GM18499 (cell line): ENCODE measurements around the gene FBLN2.
"Not testable (repeated sequence)": the region's sequence is repeated elsewhere in the genome, so short reads cannot be mapped to it uniquely, and the experiment has no call there.

Source experiments
- ATAC-seq: cut with Tn5 transposase; IDR thresholded peaks from one replicate; pipeline ENCODE4 v1.9.1; 2021; ENCODE audit warnings: moderate number of reproducible peaks; ENCODE audit not compliant: insufficient read depth, unreplicated experiment

FBLN2 gene

GRCh38 chr3:13513051-13513912 lies 35.6 kb upstream of the FBLN2 start:
- ATAC-seq, result no peak

GRCh38 chr3:13513913-13514517 lies 34.9 kb upstream of the FBLN2 start:
- no peak for ATAC-seq

GRCh38 chr3:13514639-13515435 lies 34.1 kb upstream of the FBLN2 start:
- ATAC-seq, result no peak

GRCh38 chr3:13515786-13516759 lies 32.9 kb upstream of the FBLN2 start:
- no peak for ATAC-seq

GRCh38 chr3:13516760-13517135 lies 32.2 kb upstream of the FBLN2 start:
- no peak for ATAC-seq

- no peak for ATAC-seq
Observed at GRCh38 chr3:13517253-13517977, 31.5 kb upstream of the FBLN2 start.

- no peak for ATAC-seq
Observed at GRCh38 chr3:13518516-13518953, 30.4 kb upstream of the FBLN2 start.

GRCh38 chr3:13519006-13519791 lies 29.7 kb upstream of the FBLN2 start:
- ATAC-seq, result no peak

GRCh38 chr3:13520326-13520880 lies 28.5 kb upstream of the FBLN2 start:
- ATAC-seq, result no peak

GRCh38 chr3:13521309-13521708 lies 27.6 kb upstream of the FBLN2 start:
- ATAC-seq, result no peak

- not testable (repeated sequence) for ATAC-seq
Observed at GRCh38 chr3:13521749-13522148, 27.2 kb upstream of the FBLN2 start.

- ATAC-seq, result no peak
Observed at GRCh38 chr3:13522236-13522635, 26.7 kb upstream of the FBLN2 start.

- ATAC-seq, result no peak
Observed at GRCh38 chr3:13524979-13525669, 23.8 kb upstream of the FBLN2 start.

GRCh38 chr3:13525827-13526625 lies 22.9 kb upstream of the FBLN2 start:
- ATAC-seq, result no peak

- ATAC-seq, result no peak
Observed at GRCh38 chr3:13526626-13526949, 22.3 kb upstream of the FBLN2 start.

- ATAC-seq, result no peak
Observed at GRCh38 chr3:13528217-13528867, 20.6 kb upstream of the FBLN2 start.
